HG03457 (cell line): ENCODE data around the gene ANKS6.

Source experiments
- ATAC-seq: cut with Tn5 transposase; IDR thresholded peaks from one replicate; pipeline ENCODE4 v1.9.1; 2021; ENCODE audit warnings: moderate number of reproducible peaks; ENCODE audit not compliant: unreplicated experiment

Gene ANKS6

GRCh38 chr9:98791608-98792490, 4.5 kb downstream of the ANKS6 start:
- no peak for ATAC-seq

GRCh38 chr9:98790842-98791607, 5.3 kb downstream of the ANKS6 start:
- no peak for ATAC-seq

DNA sequence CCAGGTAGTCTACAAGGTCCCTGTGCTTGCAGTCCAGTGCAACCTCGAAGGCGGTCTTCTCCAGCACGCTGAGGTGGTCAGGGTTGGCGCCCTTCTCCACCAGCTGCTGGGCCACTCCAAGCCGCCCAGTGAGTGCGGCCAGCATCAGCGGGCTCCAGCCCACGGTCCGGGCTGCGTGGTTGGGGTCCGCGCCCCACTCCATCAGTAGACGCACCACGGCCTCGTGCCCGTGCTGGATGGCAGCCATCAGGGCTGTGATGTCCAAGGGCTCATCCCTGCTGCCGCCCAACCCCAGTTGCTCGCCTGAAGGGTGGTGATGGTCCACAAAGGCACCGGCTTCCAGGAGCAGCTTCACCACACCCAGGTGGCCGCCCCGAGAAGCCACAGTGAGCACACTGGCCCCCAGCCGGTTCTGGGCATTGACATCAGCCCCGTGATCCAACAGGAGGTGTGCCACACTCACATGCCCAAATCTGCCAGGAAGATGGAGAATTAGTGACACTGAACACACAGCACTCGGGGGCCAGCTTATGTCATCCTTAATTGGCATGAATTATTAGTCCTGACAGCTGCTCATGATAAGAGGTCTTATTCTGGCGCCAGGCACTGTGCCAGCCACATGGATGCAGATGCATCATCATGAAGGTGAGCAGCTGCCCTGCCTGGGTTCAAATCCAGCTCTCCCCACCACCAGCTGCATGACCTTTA, 6.1 kb downstream of the ANKS6 start:
- no peak for ATAC-seq

DNA sequence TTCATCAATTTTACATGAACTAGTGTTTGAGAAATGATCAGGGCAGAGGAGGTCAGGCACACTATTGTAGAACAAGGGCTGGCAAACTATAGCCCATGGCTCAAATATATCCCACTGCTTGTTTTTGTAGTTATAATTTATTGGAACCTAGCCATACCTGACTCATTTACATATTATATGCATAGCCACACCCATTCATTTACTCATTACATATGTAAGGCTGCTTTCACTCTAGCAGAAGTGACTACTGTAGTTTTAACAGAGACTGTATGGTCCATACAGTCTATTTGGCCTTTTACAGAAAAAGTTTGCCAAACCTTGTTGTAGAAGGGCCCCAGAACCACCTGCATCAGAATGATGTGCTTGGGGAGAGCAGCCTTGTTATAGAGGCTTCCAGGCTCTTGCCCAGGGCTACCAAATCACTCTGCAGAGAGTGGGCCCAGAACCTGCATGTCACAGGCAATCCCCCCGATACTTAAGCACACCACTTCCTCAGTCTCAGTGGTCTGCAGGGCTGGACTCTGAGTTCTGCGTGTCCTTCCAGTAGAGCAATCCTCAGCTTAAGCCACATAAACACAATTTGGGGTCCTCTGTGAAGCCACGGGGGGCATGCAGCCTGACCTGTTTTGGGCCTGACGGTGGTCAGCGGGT, 6.7 kb downstream of the ANKS6 start:
- ATAC-seq = no peak

- no peak for ATAC-seq
These were observed 8.5 kb downstream of the ANKS6 start for GRCh38 chr9:98787766-98788335.

GRCh38 chr9:98786750-98787510, 9.4 kb downstream of the ANKS6 start:
- ATAC-seq = no peak

DNA sequence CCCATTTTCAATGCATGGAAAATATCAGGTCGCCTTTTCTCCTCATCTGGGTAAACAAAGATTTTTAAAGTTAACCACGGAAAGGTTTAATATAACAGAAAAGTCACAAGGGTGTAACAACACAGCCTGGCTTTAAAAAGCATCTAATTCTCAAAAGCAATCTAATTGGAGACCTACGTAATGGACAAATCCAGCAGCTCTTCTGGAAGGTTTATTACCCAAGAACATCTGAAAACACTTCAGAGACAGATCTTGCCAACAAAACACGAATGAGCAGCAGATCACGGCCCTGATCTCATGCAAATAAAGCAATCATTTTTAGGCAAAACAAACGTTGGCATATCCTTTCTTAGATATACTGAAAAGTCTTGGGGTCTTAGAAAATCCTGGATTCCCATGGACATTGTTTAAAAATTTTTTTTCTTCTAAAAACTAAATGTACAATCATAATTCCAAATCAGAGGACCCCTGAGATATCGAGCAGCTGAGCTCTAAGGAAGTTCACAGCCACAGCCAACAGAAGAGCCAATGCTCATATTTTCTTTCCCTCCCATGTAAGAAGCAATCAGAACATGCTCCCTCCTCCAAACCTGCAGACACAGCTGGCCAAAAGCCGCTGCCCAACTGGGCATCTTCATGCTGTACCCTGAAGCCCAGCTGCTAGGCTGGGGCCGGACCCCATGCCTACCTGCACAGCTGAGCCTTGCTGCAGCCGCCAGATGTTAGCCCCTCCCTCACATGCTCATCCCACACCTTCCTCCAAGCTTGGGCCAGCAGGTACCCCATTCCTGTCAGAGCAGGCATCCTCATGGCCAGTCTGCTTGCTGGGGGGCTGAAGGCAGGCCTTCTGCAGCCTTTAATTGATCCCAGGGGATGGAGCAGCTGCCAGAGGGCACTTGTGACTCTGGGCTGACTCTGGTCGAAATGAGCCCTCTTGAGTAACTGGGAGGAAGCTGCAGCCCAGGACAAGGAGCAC, 11.2 kb downstream of the ANKS6 start:
- ATAC-seq = no peak

DNA sequence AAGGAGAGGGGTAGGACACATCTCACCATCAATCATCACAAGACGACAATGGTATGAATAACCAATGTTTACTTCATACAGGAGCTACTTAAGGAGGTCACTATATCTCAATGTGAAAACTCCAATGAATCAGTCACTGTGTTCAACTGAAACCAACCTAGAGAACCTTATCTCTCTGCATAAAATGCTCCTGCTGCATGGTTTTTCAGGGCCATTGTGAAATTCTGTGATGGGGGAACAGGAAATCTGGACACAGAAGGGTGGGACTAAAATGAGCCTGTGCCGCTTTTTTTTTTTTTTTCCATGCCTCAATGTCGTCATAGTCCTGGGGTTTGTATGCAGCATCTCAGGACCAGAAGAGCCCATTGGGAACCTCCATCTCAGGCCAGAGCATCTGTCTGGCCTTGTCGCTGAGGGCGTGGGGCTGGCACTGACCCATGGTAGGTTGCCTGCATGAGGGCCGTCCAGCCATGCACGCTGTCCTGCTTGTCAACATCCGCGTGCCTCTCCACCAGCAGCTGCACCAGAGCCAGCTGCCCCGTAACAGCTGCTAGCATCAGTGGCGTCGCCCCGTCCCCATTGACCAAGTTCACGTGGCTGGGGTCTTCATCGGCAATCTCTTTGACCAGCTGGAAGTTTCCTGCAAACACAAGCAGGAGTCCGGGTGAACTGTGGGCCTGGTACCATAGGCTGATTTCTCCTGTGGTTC, 12.7 kb downstream of the ANKS6 start:
- no peak for ATAC-seq

GRCh38 chr9:98781588-98782383, 14.6 kb downstream of the ANKS6 start:
- ATAC-seq = no peak

- no peak for ATAC-seq
These were observed 16.2 kb downstream of the ANKS6 start for GRCh38 chr9:98780059-98780749.

- ATAC-seq = no peak
These were observed 17.4 kb downstream of the ANKS6 start for GRCh38 chr9:98778711-98779530.

DNA sequence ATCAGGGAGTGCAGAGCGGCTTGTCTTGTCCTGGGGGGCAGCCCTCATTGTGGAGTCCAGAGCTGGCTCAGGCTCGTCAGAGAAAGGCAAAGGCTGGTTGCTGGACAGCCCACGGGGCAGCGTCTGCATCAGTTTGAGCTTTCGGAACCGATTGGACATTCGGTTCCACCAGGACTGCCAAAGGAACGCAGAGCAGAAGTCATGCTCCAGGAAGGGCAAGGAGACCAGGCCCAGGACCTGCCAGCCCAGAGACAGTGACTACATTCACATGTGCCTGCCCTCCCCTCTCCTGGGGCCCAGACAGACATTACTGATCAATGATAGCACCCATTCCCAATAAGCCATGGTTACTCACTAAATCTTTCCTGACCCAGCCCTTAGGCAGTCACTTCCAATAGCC, 18.1 kb downstream of the ANKS6 start:
- ATAC-seq = no peak

GRCh38 chr9:98777618-98778017, 18.7 kb downstream of the ANKS6 start:
- no peak for ATAC-seq

GRCh38 chr9:98775831-98776441, 20.4 kb downstream of the ANKS6 start:
- ATAC-seq = no peak

GRCh38 chr9:98774746-98775145, 21.6 kb downstream of the ANKS6 start:
- no peak for ATAC-seq
